CD4-positive, alpha-beta T cell treated with Interleukin-10 for 1 hour (primary cell): Measurements from ENCODE around the gene MLNR.

ENCODE experiments used
- DNase-seq: peaks from one replicate; pipeline ENCODE4 v3.0.0-alpha.2; 2020

Gene MLNR, protein sequence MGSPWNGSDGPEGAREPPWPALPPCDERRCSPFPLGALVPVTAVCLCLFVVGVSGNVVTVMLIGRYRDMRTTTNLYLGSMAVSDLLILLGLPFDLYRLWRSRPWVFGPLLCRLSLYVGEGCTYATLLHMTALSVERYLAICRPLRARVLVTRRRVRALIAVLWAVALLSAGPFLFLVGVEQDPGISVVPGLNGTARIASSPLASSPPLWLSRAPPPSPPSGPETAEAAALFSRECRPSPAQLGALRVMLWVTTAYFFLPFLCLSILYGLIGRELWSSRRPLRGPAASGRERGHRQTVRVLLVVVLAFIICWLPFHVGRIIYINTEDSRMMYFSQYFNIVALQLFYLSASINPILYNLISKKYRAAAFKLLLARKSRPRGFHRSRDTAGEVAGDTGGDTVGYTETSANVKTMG

DNA sequence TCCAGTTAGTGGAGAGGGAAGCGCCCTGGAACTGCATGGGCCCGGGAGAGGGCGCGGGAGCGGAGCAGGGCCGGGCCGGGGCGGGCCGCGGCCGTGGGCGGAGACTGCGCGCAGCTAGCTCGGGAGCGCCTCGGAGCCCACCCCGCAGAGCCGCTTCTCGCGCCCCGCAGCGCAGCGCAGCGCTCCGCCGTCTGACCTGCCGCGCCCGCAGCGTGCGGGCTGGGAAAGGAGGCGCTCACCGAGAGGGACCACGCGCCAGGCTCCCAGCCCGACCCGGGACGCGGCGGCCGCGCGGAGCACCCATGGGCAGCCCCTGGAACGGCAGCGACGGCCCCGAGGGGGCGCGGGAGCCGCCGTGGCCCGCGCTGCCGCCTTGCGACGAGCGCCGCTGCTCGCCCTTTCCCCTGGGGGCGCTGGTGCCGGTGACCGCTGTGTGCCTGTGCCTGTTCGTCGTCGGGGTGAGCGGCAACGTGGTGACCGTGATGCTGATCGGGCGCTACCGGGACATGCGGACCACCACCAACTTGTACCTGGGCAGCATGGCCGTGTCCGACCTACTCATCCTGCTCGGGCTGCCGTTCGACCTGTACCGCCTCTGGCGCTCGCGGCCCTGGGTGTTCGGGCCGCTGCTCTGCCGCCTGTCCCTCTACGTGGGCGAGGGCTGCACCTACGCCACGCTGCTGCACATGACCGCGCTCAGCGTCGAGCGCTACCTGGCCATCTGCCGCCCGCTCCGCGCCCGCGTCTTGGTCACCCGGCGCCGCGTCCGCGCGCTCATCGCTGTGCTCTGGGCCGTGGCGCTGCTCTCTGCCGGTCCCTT is at the start of gene MLNR:
MLNR (plus strand) TSS at position 303 of the 820 bp plus-strand sequence; CDS start at position 303, 0 bp downstream.
- DNase-seq: peak; percentile 38

DNA sequence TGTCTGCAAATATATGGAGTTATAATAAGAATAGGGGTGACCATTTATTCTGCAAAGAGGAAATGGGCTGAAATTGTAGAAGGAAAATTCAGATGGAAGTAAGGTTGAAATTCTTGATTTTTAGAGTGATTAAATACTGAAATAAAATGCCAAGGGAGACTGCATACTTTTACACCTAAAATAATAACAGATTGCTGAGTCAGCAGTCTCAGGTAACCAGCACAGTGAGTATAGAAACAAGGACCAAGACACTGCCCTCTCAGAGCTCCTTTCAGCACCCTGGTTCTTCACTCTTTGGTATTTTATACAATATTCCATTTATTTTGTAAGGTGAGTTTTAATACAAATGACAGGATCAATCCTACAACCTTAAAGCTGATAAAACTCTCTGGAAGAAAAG is 48.8 kb upstream of the MLNR start:
- no peak for DNase-seq

DNA sequence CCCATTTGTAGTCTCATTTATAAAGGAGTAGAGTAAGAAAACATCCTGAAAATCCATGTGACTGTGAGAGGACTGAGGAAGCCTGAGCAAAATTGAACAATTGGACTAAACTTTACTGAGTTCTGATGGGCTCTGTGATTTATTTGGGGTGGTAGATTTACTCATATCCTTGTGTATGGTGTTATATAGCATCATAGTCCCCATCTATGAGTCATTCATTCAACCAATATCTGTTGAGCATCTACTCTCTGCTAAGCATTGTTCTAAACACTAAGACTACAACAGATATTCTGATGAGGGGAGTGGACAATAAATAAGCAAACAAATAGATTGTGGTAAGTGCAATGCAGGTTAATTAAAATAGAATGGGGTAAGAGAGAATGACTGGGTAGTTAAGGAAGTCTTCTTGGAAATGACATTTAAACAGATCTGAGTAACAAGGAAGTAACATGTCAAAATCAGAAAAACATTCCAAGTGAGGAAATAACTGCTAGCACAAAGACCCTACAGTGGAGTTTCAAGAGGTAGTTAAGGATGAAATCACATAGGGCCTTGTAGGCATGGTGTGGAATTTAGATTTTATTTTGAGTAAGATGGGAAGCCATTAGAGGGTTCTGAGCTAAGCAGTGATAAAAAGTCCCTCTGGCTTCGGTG is 36.3 kb upstream of the MLNR start:
- DNase-seq: no peak

DNA sequence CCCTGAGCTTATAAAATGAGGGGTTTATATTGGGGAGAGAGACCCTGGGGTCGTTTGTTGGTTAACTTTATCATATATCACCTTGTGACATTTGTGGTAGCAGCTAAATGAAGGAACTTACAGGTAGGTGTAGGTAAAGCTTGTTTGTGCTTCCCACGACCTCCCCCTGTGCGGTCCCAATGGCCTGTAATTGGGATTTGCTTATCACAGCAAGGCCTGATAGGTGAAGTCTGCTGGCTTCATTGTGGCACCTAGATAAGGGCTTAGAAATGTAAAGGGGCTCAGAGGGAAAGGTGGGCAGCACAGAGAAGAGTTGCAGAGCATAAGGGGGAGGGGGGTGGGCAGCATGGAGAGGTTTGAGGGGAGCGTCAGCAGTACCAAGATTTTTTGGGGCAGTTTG is 35.5 kb upstream of the MLNR start:
- DNase-seq: no peak

DNA sequence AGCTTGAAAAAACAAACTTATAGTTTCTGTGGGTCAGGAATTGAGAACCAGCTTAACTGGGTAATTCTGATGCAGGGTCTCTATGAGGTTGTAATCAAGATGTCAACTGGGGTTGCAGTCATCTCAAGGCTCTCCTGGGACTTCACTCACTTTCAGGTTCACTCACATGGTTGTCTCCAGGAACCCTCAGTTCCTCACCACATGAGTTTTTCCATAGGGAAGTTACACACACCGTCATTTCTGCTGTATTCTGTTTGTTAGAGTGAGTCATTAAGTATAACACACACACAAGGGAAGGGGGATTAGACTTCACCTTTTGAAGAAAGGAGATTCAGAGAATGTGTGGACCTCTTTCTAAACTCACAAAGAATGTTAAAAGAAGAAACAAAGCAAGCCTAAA is 34.9 kb upstream of the MLNR start:
- no peak for DNase-seq

DNA sequence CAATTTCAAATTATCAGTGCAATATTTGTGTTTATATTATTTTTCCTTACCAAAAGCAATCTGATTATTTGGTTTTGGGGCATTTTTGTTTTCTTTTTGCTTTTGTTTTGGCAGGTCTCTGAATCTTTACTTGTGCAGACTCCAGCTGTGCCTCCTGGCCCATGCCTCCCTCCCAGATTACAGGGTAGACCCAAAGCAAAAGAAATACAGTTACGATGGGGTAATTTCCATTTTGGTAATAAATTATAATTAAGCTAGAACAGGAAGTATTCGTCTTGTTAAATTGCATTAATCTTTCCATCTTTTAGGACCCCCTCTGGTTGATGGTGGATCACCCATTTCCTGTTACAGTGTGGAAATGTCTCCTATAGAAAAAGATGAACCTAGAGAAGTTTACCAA is 29.2 kb upstream of the MLNR start:
- DNase-seq: no peak

DNA sequence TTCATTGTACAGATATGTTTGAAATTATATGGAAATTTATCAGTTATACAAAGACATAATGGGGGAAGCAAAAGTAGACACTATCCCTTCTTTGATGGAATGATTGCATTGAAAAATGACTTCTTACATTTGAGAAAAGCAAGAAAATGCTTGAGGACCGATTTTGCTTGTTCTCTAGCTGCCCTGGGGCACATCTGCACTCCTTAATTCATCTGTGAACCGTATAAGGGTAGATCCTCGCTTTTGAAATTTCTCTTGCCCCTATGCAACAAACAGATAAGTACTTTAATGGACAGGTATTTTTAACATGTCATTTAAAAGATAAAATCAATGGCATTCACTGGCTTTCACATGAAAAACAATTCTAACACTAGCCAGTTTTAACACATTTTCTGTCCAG is 13.5 kb upstream of the MLNR start:
- DNase-seq: no peak

DNA sequence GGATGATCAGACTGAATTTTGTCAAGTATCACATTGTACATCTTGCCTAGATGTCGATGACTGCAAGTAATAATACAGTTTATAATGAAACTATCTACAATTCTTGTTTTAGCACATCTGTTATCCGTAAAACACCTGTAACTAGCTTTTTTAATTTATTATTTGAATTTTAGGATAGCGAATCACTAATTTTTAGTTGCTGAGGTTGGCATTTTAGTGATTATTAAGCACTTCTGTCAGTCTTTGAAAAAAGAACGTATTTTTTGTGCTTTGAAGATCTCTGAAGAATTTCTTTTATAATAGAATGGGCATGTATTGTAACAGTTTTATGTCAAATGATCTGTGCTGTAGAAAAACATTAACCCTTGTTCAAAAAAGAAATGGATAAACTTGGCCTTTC is 11.5 kb upstream of the MLNR start:
- DNase-seq: no peak

DNA sequence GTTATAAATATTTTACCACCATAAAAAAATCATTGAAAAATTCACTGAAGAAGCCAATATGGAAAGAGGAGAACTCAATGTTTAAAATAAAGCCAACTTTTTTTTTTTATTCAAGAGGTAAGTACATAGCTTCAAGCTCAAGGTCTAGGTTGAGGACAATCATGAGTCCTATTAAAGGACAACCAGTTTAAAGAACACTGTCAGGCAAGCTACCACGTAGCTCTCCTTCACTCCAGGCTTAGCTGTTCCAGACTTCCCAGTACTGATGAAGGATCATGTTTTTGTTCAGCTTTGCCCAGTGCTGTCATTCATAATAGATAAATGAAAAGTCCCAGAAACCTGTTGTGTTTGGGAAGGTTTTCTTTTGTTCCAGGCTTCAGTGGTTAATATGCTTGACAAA is 10.0 kb upstream of the MLNR start:
- DNase-seq: no peak

DNA sequence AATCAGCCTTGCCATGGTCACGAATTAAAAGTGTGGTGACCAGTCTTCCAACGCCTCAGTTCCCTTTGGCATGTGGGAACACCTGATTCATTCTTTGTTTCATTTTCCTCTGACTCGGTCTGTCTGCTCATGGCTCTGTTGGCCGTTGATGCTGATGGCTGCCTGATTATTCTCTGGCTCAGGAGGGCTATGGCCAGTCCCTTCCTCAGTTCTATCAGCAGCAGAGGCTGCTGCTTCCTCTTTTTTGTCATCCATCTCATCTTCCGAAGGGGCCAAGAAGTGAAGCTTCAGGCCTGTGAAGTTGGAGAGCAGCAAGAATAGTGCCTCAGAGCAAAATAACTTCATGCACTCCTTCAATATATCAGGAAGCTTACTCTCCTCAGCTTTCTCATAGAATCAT is 9.5 kb upstream of the MLNR start:
- DNase-seq: no peak

DNA sequence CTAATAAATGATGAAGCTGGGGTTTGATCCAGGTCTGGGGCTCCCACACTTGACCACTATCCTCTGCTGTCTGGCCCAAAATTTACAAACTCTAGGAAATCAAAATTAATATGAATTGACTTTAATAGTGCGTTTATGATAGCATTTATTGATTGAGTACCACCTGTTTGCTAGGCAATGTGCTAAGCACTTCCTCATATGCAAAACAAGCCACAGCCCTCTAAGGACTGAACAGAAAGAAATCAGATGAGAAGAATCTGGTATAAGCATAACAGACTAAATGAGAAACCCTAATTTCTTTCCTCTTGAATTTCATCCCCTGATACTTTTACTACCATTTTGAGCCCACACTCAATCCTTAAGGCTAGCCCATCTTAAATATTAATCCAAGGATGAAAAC is 6.6 kb upstream of the MLNR start:
- DNase-seq: no peak

DNA sequence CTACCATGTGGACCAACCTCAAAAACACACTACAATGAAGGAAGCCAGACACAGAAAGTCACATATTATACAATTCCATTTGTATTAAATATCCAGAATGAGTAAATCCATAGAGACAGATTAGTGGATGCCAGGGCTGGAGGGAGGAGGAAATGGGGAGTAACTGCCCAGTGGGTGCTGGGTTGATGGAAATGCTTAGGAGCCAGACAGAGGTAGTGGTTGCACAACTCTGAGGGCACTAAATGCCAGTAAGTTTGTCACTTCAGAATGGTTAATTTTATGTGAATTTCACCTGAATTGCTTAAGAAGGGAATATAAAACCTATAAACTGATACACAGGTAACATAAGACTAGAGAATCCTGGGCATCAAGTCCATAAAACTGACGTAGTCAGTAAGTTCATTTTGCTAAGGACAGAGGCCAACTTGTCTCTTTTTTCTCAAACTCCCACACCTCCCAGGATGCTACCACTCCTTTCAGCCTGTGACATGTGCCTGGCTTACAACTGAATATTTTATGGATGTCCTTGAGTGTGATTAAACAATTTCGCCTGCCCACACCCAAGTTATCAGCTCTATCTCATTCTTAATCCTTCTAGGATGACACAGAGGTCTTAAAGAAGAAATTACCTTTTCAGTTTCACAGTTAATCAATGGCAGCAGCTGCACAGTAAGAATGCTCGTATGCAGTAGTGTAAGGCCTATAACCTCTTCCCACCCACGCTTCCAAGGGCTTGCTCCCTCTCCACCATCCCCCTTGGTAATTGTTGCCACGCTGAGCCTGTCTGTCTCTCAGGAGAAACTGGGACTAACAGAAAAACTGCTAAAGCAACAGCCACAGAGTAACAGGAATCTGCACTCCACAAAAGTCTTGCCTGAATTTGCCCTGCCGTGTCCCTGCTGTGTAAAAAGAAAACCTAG is 5.9 kb upstream of the MLNR start:
- no peak for DNase-seq

DNA sequence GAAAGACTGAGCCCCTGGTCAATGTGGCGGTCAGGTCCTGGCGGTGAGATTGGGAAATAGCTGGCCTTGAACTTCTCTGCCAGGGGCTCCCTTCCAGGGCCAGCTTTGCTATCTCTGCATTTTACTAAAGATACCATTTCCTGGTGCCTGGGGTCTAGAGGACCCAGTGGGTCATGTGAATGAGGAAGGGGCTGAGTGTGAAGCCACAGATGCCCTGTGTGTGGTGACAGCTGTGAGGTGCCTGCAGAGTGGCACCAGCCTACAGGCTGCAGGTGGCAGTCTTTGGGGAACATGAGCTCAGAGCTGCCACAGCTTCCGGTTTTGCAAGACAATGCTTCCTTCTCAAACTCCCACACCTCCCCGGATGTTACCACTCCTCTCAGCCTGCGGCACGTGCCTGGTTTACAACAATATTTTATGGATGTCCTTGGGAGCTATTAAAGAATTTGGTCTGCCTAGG is 5.2 kb upstream of the MLNR start:
- DNase-seq: peak; percentile 56

DNA sequence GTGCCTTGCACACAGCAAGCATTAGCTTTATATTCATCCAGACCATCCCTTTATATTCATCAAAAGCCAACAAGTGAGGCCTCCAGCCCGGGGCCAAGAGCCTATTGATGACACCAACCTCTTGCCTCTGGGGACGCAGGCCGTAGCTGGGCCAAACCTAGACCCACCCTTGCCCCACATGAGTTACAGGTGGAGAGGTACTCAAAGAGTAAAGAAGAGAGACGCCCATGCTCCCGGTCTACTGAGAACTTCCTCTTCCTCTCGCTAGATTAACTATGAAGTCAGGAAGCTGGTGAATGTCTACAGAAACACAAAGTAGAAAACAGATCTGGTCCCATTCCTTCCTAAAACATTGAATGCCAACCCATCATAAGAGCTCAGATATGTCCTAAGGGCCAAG is 3.8 kb upstream of the MLNR start:
- no peak for DNase-seq

DNA sequence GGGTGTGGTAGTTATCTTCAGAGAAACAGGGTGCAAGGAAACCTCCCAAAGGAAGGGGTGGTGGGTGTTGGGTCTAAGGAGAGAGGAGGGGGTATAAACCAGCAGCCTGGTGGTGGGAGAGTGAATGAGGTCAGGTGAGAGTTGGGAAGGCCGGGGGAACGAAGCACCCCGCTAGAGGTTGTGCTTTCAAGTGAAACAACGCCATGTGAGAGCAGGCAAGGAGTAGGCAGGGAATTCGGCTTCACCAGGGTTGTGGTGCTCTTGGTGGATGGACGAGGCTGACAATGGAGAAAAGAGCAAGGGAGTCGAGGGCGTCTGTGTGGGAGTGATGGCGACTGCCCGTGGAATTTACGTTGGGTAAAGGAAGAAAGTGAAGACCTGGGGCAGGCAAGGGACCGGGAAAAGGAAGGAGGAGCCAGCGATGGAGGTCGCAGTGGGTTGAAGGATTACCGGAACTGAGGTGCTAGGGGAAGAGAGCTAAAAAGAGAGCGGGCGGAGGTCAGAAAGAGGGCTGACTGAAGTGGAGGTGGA is 2.1 kb upstream of the MLNR start:
- DNase-seq: no peak

DNA sequence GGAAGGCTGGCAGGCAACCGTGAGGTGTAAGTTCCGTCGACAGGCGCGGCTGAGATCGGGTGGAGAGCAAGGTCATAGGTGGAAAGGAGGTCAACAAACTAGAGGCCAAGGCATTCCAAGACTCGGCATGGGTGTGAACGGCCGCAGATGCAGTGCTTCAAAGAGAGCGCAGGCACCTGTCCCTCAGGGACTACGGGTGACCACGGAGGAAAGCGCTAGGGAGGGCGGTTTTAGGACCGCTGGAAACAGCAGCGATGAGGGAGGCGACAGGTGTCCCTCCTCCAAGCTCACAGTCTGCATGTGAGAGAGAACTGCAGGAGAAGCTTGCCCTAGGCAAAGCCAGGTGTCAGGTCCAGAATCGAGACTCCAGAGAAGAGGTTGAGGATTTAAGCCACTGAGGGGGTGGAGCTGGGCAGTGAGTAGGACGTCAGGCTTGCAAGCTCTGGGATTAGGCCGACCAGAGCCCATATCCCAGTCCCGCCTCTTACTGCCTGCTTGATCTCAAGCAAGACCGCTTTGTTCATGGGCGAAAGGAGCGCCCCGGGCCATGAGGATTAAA is 1.6 kb upstream of the MLNR start:
- DNase-seq: no peak

DNA sequence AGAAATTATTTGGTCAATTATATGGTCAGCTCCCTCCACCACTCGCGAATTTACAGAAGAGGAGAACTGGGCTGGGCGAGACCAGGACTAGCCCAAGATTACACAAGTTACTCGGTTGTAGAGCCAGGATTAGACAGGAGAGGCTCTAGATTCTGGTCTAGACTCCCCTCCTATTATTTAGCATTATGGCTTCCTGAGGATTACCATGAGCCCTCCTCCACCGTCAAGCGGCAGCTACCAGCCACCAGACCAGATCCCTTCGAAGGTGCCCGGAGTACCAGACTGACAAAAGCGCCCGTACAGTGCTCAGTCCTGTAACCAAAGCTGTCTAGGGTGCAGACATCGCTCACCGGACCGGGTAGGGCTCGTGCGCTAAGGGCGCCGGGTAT is 497 bp upstream of the MLNR start:
- DNase-seq: no peak

DNA sequence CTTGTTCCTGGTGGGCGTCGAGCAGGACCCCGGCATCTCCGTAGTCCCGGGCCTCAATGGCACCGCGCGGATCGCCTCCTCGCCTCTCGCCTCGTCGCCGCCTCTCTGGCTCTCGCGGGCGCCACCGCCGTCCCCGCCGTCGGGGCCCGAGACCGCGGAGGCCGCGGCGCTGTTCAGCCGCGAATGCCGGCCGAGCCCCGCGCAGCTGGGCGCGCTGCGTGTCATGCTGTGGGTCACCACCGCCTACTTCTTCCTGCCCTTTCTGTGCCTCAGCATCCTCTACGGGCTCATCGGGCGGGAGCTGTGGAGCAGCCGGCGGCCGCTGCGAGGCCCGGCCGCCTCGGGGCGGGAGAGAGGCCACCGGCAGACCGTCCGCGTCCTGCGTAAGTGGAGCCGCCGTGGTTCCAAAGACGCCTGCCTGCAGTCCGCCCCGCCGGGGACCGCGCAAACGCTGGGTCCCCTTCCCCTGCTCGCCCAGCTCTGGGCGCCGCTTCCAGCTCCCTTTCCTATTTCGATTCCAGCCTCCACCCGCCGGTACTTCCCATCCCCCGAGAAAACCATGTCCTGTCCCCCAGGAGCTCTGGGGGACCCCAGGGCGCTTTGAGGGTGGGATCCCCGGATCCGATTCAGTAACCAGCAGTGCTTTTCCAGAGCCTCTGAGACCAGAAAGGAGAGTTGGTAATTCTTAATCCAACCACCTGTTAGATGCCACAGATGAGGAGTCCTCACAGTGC is 885 bp downstream of the MLNR start:
- DNase-seq: no peak

DNA sequence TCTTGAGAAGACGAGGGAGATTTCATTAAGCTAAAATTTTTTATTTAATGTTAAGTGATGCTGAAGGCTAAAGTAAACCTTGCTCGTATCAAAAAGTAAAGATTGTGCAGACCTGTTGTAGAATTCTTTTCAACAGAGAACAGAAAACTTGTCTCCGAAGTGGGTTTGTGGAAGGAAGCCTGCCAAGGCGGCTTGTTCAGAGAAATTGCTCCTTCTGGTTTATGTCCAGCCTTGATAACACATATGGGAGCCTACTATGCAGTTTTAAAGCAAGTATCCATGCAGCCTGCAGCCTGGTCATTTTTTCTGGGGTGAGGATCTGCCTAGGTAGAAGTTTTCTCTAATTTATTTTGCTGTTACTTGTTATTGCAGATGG is 1.4 kb downstream of the MLNR start:
- no peak for DNase-seq

DNA sequence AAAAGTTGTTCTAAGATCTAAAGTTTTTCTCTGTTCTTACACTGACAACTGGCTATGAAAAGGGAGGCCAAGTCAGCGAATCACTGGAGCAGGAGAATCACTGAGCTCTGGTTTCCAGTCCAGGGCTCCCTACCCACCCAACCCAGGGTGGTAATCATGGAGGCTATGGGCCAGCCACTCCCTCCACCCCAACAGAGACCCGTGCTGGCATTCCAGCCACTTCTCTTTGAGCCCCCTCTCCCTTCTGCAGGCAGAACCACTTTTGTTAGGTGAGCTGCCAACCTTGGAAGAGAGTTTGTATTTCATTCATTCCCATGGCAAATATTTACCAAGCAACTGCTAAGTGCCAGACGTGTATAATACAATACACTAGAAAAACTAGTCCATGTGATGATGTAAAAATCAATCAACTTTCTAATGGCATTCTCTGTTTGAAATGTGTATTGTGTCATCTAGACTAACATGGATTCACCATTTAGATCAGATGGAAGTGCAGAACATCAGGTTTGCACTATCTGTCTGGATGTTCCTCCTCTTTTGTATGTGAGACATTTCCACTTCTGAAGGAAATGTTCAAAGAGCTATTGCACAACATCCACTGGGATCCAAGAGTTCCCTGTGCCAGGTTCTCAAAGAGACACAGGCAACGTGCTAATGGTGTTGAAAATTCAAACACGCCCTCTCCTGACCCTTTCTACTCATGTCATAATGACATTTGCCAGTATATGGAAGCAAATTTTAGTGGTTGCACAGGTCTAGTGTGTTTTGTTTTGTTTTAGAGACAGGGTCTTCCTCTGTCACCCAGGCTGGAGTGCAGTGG is 5.3 kb downstream of the MLNR start:
- DNase-seq: no peak
